Ureter (tissue), 1 donor: Measurements from ENCODE around the gene RTN4RL2. TPM values are rescaled to one million over a fixed set of nuclear protein-coding genes. Genes with fewer than 3 reads are reported as not detected.

Experiments
- DNase-seq: peaks from one replicate; pipeline ENCODE4 v3.0.0-alpha.2; 2020; ENCODE audit warnings: low spot score
- total RNA-seq: library from RNA; stranded (reverse); gene quantifications from one replicate; pipeline ENCODE4 v1.2.4, GENCODE V29; 2023
- donor health status: DM: yes; HTN: yes; CAD: no.

The RTN4RL2 gene
- 1.5 TPM for total RNA-seq

DNA sequence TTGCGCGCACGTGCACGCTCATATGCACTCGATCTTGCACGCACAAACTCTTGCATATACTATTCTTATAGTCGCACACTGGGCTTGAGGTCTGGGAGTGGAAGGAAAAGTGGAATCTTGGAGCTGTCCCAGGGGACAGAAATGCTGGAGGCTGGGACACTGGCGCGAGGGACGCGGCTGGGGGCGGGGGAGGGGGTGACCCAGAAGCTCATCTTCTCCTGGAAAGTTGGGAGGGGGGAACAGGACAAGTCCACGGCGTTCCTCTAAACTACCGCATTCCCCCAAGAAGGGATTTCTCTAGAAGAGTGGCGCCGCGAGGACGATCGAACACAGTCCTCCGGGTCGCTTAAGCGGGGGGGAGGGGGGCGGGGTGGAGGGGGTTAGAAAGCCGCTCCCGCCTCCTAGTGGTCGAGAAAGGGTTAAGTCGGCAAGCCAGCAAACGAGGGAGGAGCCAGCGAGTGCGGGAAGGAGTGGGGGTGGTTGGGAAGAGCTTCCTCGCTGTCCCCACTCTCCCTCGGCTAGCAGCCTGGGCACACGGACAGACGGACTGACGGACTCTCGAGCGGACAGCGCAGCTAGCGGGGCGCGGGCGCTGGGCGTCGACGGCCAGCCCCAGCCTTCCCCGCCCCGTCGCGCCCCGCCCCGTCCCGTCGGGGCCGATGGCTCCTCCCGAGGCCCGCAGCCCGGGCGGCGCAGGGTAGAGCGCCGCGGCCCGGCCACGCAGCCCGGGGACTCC, at the start of gene RTN4RL2:
Gene RTN4RL2 (plus strand): TSS at position 507 of the 736 bp plus-strand sequence. CDS start 338 bp downstream, outside the sequence.
- DNase-seq, result no peak

- no peak for DNase-seq
Observed at GRCh38 chr11:57413681-57414080, 46.6 kb upstream of the RTN4RL2 start.

DNA sequence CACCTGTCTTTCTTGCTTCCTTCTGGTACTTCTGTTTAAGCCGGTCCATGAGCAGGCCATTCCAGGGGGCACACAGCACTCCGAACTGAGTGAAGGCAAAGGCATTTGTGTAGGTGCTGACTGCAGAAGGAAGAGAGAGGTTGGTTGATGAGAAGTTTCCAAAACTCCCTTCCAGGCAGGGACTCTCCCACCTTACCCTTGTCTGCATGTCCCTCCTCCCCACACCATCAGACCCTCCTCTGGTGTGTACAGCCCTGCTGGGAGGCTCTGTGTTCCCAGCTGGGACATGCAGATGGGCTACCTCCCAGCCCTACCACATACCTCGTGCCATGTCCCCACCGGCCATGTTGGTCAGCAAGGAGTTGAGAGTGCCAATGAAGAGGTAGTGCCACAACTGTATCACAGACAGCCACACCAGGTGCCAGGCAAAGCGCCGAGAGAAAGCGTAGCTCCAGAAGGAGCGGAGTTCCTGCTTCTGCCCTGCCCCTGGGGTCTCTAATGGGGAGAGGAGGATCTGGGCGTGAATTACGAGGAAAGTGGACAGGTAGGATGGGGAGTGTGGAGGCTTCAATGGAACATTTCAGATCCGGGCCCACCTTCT, 45.6 kb upstream of the RTN4RL2 start:
- DNase-seq, result no peak

DNA sequence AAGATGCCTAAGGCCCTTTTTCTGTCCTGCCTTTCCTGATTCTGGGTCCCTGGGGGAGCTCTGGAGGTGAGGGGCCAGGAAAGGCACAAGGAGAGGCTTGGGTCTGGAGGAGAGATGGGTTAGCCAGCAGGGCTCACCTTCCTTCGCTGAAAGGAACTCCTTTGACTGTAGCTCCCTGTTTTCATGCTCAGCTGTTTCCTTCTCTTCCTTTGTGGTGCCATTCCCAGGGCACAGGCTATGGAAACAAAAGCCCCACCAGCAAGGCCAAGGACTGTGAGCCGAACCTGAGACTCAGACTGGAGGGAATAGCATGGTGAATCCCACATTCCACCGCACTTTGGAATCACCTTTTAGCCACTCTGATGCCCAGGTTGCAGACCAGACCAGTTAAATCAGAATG, 43.9 kb upstream of the RTN4RL2 start:
- no peak for DNase-seq

- no peak for DNase-seq
Observed at GRCh38 chr11:57417056-57417455, 43.3 kb upstream of the RTN4RL2 start.

DNA sequence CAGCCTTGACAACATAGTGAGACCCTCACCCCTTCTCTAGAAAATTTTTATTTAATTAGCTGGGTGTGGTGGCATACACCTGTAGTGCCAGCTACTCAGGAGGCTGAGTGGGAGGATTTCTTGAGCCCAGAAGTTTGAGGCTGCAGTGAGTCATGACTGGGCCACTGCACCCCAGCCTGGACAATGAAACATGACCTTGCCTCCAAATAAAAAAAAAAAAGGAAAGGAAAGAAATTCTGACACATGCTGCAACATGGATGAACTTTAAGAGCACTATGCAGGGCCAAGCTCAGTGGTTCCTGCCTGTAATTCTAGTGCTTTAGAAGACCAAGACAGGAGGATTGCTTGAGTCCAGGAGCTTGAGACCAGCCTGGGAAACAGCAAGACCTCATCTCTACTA, 42.2 kb upstream of the RTN4RL2 start:
- DNase-seq, result no peak

- no peak for DNase-seq
Observed at GRCh38 chr11:57419146-57419545, 41.2 kb upstream of the RTN4RL2 start.

DNA sequence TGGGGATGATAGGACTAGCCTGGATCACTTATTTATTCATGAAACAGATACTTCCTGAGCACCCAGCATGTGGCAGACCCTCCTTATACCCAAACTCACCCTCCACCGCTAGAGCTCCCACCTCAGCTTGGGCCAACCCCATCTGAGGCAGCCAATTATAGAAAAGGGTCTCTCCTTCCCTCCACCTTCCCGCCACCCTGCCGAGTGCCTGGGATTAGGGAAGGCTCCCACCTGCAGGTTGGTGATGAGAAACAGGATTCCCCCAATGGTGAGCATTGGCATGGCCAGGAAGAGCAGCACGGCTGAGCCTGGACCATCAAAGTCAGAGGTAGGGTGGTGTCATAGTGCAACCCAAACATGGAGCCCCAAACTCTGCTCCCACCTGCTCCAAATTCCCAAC, 39.3 kb upstream of the RTN4RL2 start:
- DNase-seq, result no peak

- DNase-seq, result no peak
Observed at GRCh38 chr11:57421805-57422204, 38.5 kb upstream of the RTN4RL2 start.

GRCh38 chr11:57422669-57423068, 37.7 kb upstream of the RTN4RL2 start:
- no peak for DNase-seq

DNA sequence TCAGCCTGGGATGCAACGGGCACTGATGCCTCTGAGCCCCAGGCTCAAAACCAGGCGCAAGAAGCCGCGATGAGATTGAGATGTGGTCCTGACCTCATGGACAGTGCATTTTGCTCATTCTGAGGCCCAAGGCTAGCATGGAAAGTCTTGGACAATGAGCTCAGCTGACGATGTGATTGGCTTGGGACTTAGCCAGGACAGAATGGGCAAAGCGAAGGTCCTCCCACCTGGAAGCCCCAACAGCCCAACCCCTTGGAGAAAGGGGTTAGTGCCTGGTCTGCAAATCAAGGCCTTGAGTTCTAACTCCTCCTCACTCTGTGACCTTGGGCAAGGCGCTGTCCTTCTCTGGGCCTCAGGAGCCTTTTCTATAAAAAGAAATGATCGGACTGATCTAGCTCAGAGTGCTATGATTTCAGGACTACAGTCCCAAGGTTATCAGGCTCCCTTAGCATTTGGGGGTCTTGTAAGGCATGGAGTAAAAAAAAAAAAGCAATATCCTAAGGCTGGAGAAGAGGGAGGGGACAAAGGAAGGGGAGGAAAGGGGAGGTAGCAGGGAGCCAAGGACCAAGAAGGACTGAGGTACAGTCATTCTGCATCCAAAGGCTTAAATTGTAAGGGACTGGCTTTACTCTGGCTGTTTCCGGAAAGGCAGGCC, 36.1 kb upstream of the RTN4RL2 start:
- DNase-seq, result no peak

GRCh38 chr11:57424792-57425564, 35.4 kb upstream of the RTN4RL2 start:
- peak; percentile 73 for DNase-seq

- DNase-seq, result peak; percentile 56
Observed at GRCh38 chr11:57425565-57426438, 34.5 kb upstream of the RTN4RL2 start.

DNA sequence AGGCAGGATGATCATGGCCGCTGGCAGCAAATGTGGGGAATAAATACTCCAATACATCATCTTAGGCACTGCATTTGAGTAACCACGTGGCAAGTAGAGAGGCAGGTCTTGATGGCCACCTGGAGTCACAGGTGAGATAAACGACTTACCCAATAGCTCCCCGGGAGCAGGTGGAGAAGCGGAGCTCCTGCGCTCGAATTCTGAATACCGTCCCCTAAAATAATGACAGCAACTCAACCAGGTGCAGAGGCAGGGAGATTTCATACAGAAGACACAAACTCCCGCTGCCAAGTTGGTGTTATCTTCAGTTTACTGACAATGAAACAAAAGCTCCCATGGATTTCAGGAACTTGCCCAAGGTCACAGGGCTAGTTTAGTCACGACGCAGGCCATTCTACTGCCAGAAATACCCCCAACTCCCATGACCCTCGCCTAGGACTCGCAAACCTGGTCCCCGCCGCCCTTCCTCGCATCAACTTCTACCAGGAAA, 33.8 kb upstream of the RTN4RL2 start:
- no peak for DNase-seq

DNA sequence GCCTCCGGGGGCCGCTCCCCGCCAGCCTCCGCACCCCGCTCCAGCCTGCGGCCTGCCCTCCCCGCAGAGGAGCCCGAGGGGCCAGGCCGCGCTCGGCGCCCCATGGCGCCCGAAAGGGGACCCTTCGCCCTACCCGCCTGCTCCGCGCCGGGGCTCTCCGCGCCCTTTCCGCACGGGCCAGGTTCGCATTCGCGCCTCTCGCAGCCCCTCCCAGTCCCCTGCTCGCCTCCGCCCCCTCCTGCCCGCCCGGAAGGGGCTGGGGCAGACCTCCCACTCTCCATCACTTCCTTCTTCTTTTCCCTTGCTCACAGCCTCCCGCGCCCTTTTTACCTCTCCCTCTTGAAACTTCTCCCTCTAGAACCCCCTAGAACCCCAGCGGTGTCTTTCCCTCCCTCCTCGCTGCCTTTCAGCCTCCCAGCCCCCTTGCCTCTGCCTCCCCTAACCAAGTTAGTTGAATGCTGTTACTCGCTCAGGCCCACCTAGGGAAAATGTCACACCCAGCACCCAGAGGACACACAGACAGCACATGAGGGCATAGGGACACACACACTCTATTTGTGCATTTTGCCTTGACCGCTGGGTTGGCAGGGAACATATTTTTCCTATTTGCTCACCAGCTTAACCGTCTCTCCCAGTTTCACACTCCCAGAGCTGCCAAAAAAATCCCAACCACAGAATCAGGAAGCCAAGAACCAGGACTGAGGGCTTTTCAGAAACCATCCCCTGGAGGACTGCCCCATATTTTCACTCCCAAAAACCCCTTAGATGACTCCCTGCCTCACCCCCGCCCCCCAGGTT, 33.2 kb upstream of the RTN4RL2 start, which contains the start of gene SLC43A3:
Gene SLC43A3 (minus strand): TSS at position 193 of the 798 bp plus-strand sequence. CDS start 949 bp downstream, outside the sequence.
- DNase-seq, result peak; percentile 77

DNA sequence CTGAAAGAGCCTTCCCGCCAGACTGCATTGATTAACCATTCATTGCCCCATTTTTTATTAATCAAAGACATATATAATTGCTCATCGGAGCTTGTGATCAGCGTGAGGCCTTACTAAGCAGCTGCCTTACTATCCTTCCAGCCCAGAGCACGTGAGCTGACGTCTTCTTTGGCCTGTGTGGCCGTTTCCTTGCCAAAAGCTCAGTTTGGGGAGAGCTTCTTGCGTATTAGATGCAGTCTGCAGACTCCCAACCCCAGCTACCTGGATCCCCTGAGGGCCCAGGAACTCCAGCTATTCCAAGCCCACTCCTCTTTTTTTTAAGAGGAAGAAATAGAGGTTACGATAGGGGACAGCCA, 32.6 kb upstream of the RTN4RL2 start:
- peak; percentile 78 for DNase-seq

DNA sequence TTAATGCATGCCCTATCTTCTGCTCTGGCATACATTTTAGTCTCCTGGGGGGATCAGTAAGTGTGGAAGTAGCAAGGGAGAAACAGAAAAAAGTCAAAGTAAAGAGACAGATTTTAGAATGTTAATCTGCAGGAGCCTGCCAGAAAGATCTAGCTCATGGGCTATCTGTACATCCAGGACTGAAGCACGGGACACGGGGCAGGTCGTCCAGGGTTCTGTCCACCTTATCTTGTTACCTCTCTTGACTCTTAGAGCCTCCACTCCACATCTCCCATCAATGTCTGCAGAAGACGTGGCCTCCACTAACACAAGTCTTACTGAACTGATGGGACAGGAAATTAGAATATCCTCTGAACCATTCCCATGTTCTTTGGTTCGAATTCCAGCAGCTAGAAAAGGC, 31.7 kb upstream of the RTN4RL2 start:
- no peak for DNase-seq

- no peak for DNase-seq
Observed at GRCh38 chr11:57429946-57430345, 30.4 kb upstream of the RTN4RL2 start.

- no peak for DNase-seq
Observed at GRCh38 chr11:57430952-57431351, 29.4 kb upstream of the RTN4RL2 start.

DNA sequence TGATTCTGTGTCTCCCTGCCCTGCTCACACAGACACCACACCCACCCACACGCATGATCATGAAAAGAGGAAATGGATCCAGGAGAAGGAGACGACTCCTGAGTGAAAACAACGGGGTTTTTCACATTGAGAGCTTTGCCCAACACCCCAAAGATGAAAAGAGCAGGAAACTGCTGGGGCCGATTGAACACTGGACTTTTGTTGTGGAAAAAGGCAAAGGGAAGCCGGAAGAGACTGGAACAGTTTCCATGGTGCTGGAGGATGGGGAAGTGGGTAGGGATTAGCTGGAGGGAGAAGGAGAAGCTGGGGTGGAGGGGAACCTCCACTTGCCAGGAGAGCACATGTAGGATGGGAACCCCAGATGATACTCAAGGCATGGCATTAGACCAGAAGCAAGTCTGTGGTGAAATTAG, 28.2 kb upstream of the RTN4RL2 start:
- DNase-seq, result no peak
